AG04450 (cell line): Measurements from ENCODE around the gene EIF3C. TPM values are rescaled to one million over a fixed set of nuclear protein-coding genes. Genes with fewer than 3 reads are reported as not detected.
"Not testable (repeated sequence)": the region's sequence is repeated elsewhere in the genome, so short reads cannot be mapped to it uniquely, and the experiment has no call there.

Experiments used
- CTCF ChIA-PET: fragments of 300-600, 350-600 bp; formaldehyde crosslinking; extraction: SDS; loops from one replicate; lab custom pipeline; 2022; ENCODE audit warnings: antibody characterized with exemption, inconsistent platforms; lab: Charles Lee
- POLR2A ChIA-PET: fragments of 350-600 bp; formaldehyde crosslinking; extraction: SDS; loops from one replicate; lab custom pipeline; 2021; ENCODE audit warnings: antibody characterized with exemption, inconsistent platforms; lab: Yijun Ruan, JAX
- DNase-seq: peaks from one replicate; pipeline ENCODE4 v3.0.0-alpha.2; 2011; ENCODE audit warnings: low read depth, low spot score
- H3K27ac ChIP-seq: one replicate; pipeline ENCODE4 v1.5.1; 2012; ENCODE audit warnings: low read depth, low read length, control low read depth
- H3K27me3 ChIP-seq: one replicate; pipeline ENCODE4 v1.6.0; 2012; ENCODE audit warnings: low read length; ENCODE audit not compliant: control insufficient read depth, insufficient read depth
- H3K4me3 ChIP-seq: 2 replicates; pipeline ENCODE4 v1.5.1; 2011; ENCODE audit warnings: mild to moderate bottlenecking, low read depth, low read length, control low read depth
- H3K9me3 ChIP-seq: 2 replicates; pipeline ENCODE4 v1.5.1; 2012; ENCODE audit warnings: low read length; ENCODE audit not compliant: control insufficient read depth, insufficient read depth
- polyA minus RNA-seq: library from RNA; depleted of rRNA, polyadenylated mRNA; stranded (reverse); fragments of >200 nt; gene quantifications from 2 replicates; pipeline ENCODE4 v1.2.3, GENCODE V29; 2011; rRNA and poly(A)+ RNA removed
- polyA plus RNA-seq: library from polyadenylated mRNA; depleted of rRNA; stranded (reverse); fragments of >200 nt; gene quantifications from 2 replicates; pipeline ENCODE4 v1.2.3, GENCODE V29; 2011; rRNA removed

EIF3C gene
- 223 and 265 TPM in 2 replicates for polyA plus RNA-seq
- polyA minus RNA-seq, result 146 and 290 TPM in 2 replicates

GRCh38 chr16:28711220-28712083 lies at the start of gene EIF3C:
EIF3C (plus strand) TSS chr16:28711464; CDS start chr16:28711687, 223 bp downstream.
- POLR2A ChIA-PET, H3K4me3 ChIP-seq, DNase-seq, CTCF ChIA-PET, H3K27me3 ChIP-seq, H3K9me3 ChIP-seq, H3K27ac ChIP-seq: not testable (repeated sequence)

- H3K27me3 ChIP-seq, CTCF ChIA-PET, POLR2A ChIA-PET, DNase-seq, H3K4me3 ChIP-seq, H3K27ac ChIP-seq, H3K9me3 ChIP-seq: not testable (repeated sequence)
These were observed 45.0 kb upstream of the EIF3C start for GRCh38 chr16:28666264-28666663.

GRCh38 chr16:28667480-28667879 lies 43.8 kb upstream of the EIF3C start:
- H3K27me3 ChIP-seq, CTCF ChIA-PET, POLR2A ChIA-PET: not testable (repeated sequence)

GRCh38 chr16:28668199-28668598 lies 43.1 kb upstream of the EIF3C start:
- POLR2A ChIA-PET, H3K9me3 ChIP-seq: not testable (repeated sequence)

More at GRCh38 chr16:28667480-28667879, 43.8 kb upstream of the EIF3C start:
- DNase-seq, H3K4me3 ChIP-seq, H3K27ac ChIP-seq, H3K9me3 ChIP-seq: not testable (repeated sequence)

GRCh38 chr16:28688327-28688952 lies 22.8 kb upstream of the EIF3C start:
- POLR2A ChIA-PET, H3K27ac ChIP-seq, CTCF ChIA-PET, H3K4me3 ChIP-seq, H3K9me3 ChIP-seq, H3K27me3 ChIP-seq, DNase-seq: not testable (repeated sequence)

More at GRCh38 chr16:28668199-28668598, 43.1 kb upstream of the EIF3C start:
- H3K27me3 ChIP-seq, H3K27ac ChIP-seq, H3K4me3 ChIP-seq, CTCF ChIA-PET, DNase-seq: not testable (repeated sequence)

- H3K4me3 ChIP-seq, POLR2A ChIA-PET, CTCF ChIA-PET, H3K9me3 ChIP-seq, DNase-seq, H3K27ac ChIP-seq, H3K27me3 ChIP-seq: not testable (repeated sequence)
These were observed 21.8 kb upstream of the EIF3C start for GRCh38 chr16:28689425-28689824.

- H3K27ac ChIP-seq, DNase-seq, CTCF ChIA-PET, H3K4me3 ChIP-seq, POLR2A ChIA-PET, H3K9me3 ChIP-seq, H3K27me3 ChIP-seq: not testable (repeated sequence)
These were observed 19.5 kb upstream of the EIF3C start for GRCh38 chr16:28691722-28692121.

- H3K27ac ChIP-seq, H3K4me3 ChIP-seq, DNase-seq, H3K9me3 ChIP-seq, CTCF ChIA-PET, POLR2A ChIA-PET, H3K27me3 ChIP-seq: not testable (repeated sequence)
These were observed 17.9 kb upstream of the EIF3C start for GRCh38 chr16:28693257-28693950.

- H3K27ac ChIP-seq, POLR2A ChIA-PET, CTCF ChIA-PET, H3K4me3 ChIP-seq, H3K9me3 ChIP-seq, H3K27me3 ChIP-seq, DNase-seq: not testable (repeated sequence)
These were observed 11.5 kb upstream of the EIF3C start for GRCh38 chr16:28699792-28700191.

- H3K9me3 ChIP-seq, H3K27ac ChIP-seq, CTCF ChIA-PET, H3K27me3 ChIP-seq, H3K4me3 ChIP-seq, DNase-seq, POLR2A ChIA-PET: not testable (repeated sequence)
These were observed 10.9 kb upstream of the EIF3C start for GRCh38 chr16:28700349-28700748.

GRCh38 chr16:28701384-28701783 lies 9.9 kb upstream of the EIF3C start:
- DNase-seq, H3K27me3 ChIP-seq, POLR2A ChIA-PET, CTCF ChIA-PET, H3K4me3 ChIP-seq, H3K9me3 ChIP-seq, H3K27ac ChIP-seq: not testable (repeated sequence)
